ENCODE measurements around the gene FLNC.

Gene FLNC

GRCh38 chr7:128865996-128866877, 36.0 kb downstream of the FLNC start:
- DNase-seq (ENCODE audit: low read depth), result no peak

- DNase-seq (ENCODE audit: low read depth), result no peak
These were observed 37.0 kb downstream of the FLNC start for GRCh38 chr7:128867241-128867640.

GRCh38 chr7:128867842-128868623, 37.8 kb downstream of the FLNC start:
- DNase-seq (ENCODE audit: low read depth), result no peak

GRCh38 chr7:128868624-128869137, 38.5 kb downstream of the FLNC start:
- DNase-seq (ENCODE audit: low read depth), result no peak

GRCh38 chr7:128869138-128869943, 39.1 kb downstream of the FLNC start:
- no peak for DNase-seq (ENCODE audit: low read depth)

GRCh38 chr7:128869944-128870285, 39.7 kb downstream of the FLNC start:
- no peak for DNase-seq (ENCODE audit: low read depth)

- no peak for DNase-seq (ENCODE audit: low read depth)
These were observed 40.8 kb downstream of the FLNC start for GRCh38 chr7:128871050-128871449.

GRCh38 chr7:128872394-128872824, 42.2 kb downstream of the FLNC start:
- DNase-seq (ENCODE audit: low read depth), result no peak

- no peak for DNase-seq (ENCODE audit: low read depth)
These were observed 43.0 kb downstream of the FLNC start for GRCh38 chr7:128873234-128873633.

GRCh38 chr7:128874140-128875031, 44.2 kb downstream of the FLNC start:
- DNase-seq (ENCODE audit: low read depth), result no peak

- DNase-seq (ENCODE audit: low read depth), result no peak
These were observed 45.3 kb downstream of the FLNC start for GRCh38 chr7:128875523-128875948.

GRCh38 chr7:128876127-128876526, 45.9 kb downstream of the FLNC start:
- DNase-seq (ENCODE audit: low read depth), result no peak

GRCh38 chr7:128876586-128876977, 46.4 kb downstream of the FLNC start:
- DNase-seq (ENCODE audit: low read depth), result no peak

GRCh38 chr7:128876978-128877755, 47.0 kb downstream of the FLNC start:
- no peak for DNase-seq (ENCODE audit: low read depth)

GRCh38 chr7:128877756-128878120, 47.5 kb downstream of the FLNC start:
- no peak for DNase-seq (ENCODE audit: low read depth)

- DNase-seq (ENCODE audit: low read depth), result no peak
These were observed 48.3 kb downstream of the FLNC start for GRCh38 chr7:128878226-128879105.

- no peak for DNase-seq (ENCODE audit: low read depth)
These were observed 49.3 kb downstream of the FLNC start for GRCh38 chr7:128879461-128879938.

- no peak for DNase-seq (ENCODE audit: low read depth)
These were observed 49.9 kb downstream of the FLNC start for GRCh38 chr7:128879939-128880746.
